ENCODE measurements around the gene MRGPRG. TPM values are rescaled to one million over a fixed set of nuclear protein-coding genes. Genes with fewer than 3 reads are reported as not detected.
A peak's percentile ranks its signal among the peaks of the same experiment; 100 is the strongest.

MRGPRG gene
- total and polyA plus RNA-seq, 9 of the 15 experiments (the other 6 are each of a cell fraction or from before 2014, with no cell fraction given), result not detected

GRCh38 chr11:3170044-3170755 is 48.4 kb downstream of the MRGPRG start:
- Histone ChIP-seq H3K4me2 (ENCODE audit: insufficient read depth, low read length) (peak overlapping the region; percentile 76; the same call in 1 of the 2 replicates), H3K27ac (ENCODE audit: extremely low read depth, low read depth, low read length) (peak overlapping the region; percentile 72; the same call in 2 of the 3 replicates), H3K4me3 (peak overlapping the region; percentile 19; the same call in 1 of the 2 replicates), H4K20me1 (replicated peaks; ENCODE audit: control insufficient read depth, insufficient read depth, low read length) (no peaks in the 10 kb centered on the region; the same call in 1 of the 2 replicates), H3K36me3 (ENCODE audit: control insufficient read depth, insufficient read depth, low read length) (no peaks in the 10 kb centered on the region), H3K27me3 (ENCODE audit: control insufficient read depth in 2 of 2, insufficient read depth in 2 of 2, low read length in 2 of 2) (no peaks in the 10 kb centered on the region; a peak in 1 of 5 replicates), H3K9me1 (ENCODE audit: control insufficient read depth, insufficient read depth, low read length) (no peaks in the 10 kb centered on the region), H2AFZ (ENCODE audit: low read depth, low read length) (peak overlapping the region; percentile 96), H3K79me2 (ENCODE audit: control insufficient read depth, insufficient read depth, low read length) (no peaks in the 10 kb centered on the region), H3K9me3 (replicated peaks; ENCODE audit: control insufficient read depth, insufficient read depth, low read depth, low read length) (peaks cover 2% of the 10 kb centered on the region; the same call in 1 of the 2 replicates), H3K4me1 (replicated peaks in 1 of 2; ENCODE audit: control insufficient read depth in 2 of 2, insufficient read depth in 2 of 2, low read length in 2 of 2) (peaks cover 22 to 58% of the 10 kb centered on the region in 2 experiments), H3K9ac (ENCODE audit: insufficient read depth in 1 of 2, low read depth in 2 of 2, low read length in 2 of 2) (peak overlapping the region in 1 of 2 experiments; percentile 83; a peak in 3 of 4 replicates)
- ChIA-PET CTCF (ENCODE audit: low intra/inter-chr PET ratio) (no interaction called here), POLR2A (interaction anchor here (0.6 to 1.3 kb wide), 6 partner anchors 12 to 473 kb away, joined by 3 to 7 read pairs (median 4); no protein-coding TSS in a partner anchor)
- TF ChIP-seq TAF7 (tag; IDR thresholded peaks at IDR 0.05) (no peak), EGR1 (conservative IDR thresholded peaks at IDR 0.05) (peak; percentile 27; the same call in 1 of the 2 replicates)
- ATAC-seq (no peak), FAIRE-seq (no peak), DNase-seq (ENCODE audit: extremely low read depth in 1 of 4, low spot score in 3 of 4) (no peak)
- in situ Hi-C loops (cut with MboI), result no loop called here
- BruUV-seq (replicated peaks), result no TSS peak
- intact Hi-C loops (cut with micrococcal nuclease), result no loop called here
- 50% methylated on average over 17 of the region's 18 CpGs for WGBS (ENCODE audit: insufficient coverage, low coverage, missing lambda C conversion rate)

Measured in K562 (cell line).